Measurements from ENCODE around the gene VGLL1. TPM values are rescaled to one million over a fixed set of nuclear protein-coding genes. Genes with fewer than 3 reads are reported as not detected.

The VGLL1 gene
- total RNA-seq, 3 donors from 2014 or later = not detected

- H3K9me3 ChIP-seq = no peaks in the 10 kb centered on the region
- peak; percentile 69 for ATAC-seq
These were observed 8.2 kb upstream of the VGLL1 start for GRCh38 chrX:136523770-136524169.

GRCh38 chrX:136525738-136526606 lies 6.0 kb upstream of the VGLL1 start:
- Histone ChIP-seq H3K4me3 (no peak overlapping the region), H3K9me3 (no peaks in the 10 kb centered on the region), H3K36me3 (ENCODE audit: low read depth) (no peaks in the 10 kb centered on the region), H3K4me1 (ENCODE audit: low read depth) (no peaks in the 10 kb centered on the region)
- peak in 2 of 3 donors; percentile 39 to 70 for DNase-seq
- peak; percentile 87 for ATAC-seq
- intact Hi-C loops (cut with DNase I, micrococcal nuclease) = no loop called here
- TF ChIP-seq CTCF (IDR thresholded peaks at IDR 0.05) = no peak

More at GRCh38 chrX:136523770-136524169, 8.2 kb upstream of the VGLL1 start:
- intact Hi-C loops (cut with DNase I, micrococcal nuclease) = no loop called here
- Histone ChIP-seq H3K36me3 (ENCODE audit: low read depth) (no peaks in the 10 kb centered on the region), H3K4me1 (ENCODE audit: low read depth) (no peaks in the 10 kb centered on the region), H3K4me3 (no peak overlapping the region)
- DNase-seq = no peak
- TF ChIP-seq CTCF (IDR thresholded peaks at IDR 0.05) = no peak

- no peaks in the 10 kb centered on the region for H3K4me1 ChIP-seq (ENCODE audit: low read depth)
- DNase-seq (no peak), ATAC-seq (no peak)
- H3K9me3 ChIP-seq = no peaks in the 10 kb centered on the region
- H3K4me3 ChIP-seq = no peak overlapping the region
- TF ChIP-seq CTCF (IDR thresholded peaks at IDR 0.05) = no peak
- intact Hi-C loops (cut with DNase I, micrococcal nuclease) = no loop called here
- no peaks in the 10 kb centered on the region for H3K36me3 ChIP-seq (ENCODE audit: low read depth)
These were observed 3.2 kb upstream of the VGLL1 start for GRCh38 chrX:136528645-136529315.

GRCh38 chrX:136529795-136530194 lies 2.2 kb upstream of the VGLL1 start:
- ATAC-seq (no peak), DNase-seq (no peak)
- no peaks in the 10 kb centered on the region for H3K4me1 ChIP-seq (ENCODE audit: low read depth)
- H3K9me3 ChIP-seq = no peaks in the 10 kb centered on the region
- H3K36me3 ChIP-seq (ENCODE audit: low read depth) = no peaks in the 10 kb centered on the region
- no peak for TF ChIP-seq CTCF (IDR thresholded peaks at IDR 0.05)
- no peak overlapping the region for H3K4me3 ChIP-seq
- intact Hi-C loops (cut with DNase I, micrococcal nuclease) = no loop called here

- Histone ChIP-seq H3K4me1 (ENCODE audit: low read depth) (no peaks in the 10 kb centered on the region), H3K9me3 (no peaks in the 10 kb centered on the region), H3K4me3 (no peak overlapping the region), H3K36me3 (ENCODE audit: low read depth) (no peaks in the 10 kb centered on the region)
- DNase-seq = no peak
- no peak for TF ChIP-seq CTCF (IDR thresholded peaks at IDR 0.05)
- intact Hi-C loops (cut with DNase I, micrococcal nuclease) = no loop called here
- no peak for ATAC-seq
These were observed 2.1 kb downstream of the VGLL1 start for GRCh38 chrX:136534131-136534530.

All from mucosa of descending colon (tissue), 3 donors.